AG09309 (cell line): Measurements from ENCODE around the gene SLC12A9.

ENCODE experiments used
- DNase-seq: peaks from one replicate; pipeline ENCODE4 v3.0.0-alpha.2; 2010; ENCODE audit warnings: low read depth
- H3K4me3 ChIP-seq: 2 replicates; pipeline ENCODE4 v1.5.1; 2011; ENCODE audit warnings: mild to moderate bottlenecking, low read depth, low read length, moderate library complexity; ENCODE audit not compliant: control insufficient read depth
- TF ChIP-seq, protein P1 (sequence below): IDR thresholded peaks from 2 replicates; pipeline ENCODE4 v1.5.1; 2011; ENCODE audit warnings: mild to moderate bottlenecking, low read depth, low read length, inconsistent platforms; ENCODE audit not compliant: insufficient read depth, control insufficient read depth; ENCODE audit errors: missing control alignments

The SLC12A9 gene

DNA sequence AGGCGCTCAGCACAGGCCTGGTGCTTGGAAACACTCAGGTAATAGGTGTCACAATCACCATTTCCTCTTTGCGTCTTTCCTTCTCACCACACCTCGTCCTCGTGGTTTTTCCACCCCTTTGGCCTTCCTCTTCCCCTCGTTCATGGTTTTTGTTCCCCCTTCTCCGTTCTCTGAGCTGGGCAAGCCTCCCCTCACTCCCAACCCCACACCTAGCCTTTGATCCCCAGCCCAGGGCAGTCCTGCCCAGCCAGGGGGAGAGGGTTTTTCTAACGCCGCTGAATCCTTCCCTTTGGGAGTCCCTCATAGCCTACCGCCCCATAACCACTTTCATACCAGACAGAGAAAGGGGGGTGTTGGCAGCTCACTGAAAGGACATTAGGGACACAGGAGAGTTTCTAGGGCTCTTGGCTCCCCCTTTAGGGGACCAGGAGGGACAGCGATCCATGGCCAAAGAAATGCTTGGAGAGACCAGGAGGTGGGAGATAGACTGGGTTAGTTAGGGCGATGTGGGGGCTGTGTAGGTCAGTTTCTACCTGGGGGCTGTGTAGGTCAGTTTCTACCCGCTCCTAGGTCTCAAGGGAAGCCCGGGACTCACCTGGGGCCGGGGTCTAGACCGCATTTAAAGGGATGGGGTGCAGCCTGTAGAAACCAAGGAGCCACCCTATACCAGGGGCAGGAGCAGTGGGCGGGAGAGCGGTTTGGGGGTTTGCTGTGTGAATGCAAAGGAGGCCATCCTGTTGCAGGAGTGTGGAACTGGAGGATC lies 26.6 kb upstream of the SLC12A9 start:
- DNase-seq: peak; percentile 25
- peak overlapping the region; percentile 93 for H3K4me3 ChIP-seq
- TF ChIP-seq, protein P1, sequence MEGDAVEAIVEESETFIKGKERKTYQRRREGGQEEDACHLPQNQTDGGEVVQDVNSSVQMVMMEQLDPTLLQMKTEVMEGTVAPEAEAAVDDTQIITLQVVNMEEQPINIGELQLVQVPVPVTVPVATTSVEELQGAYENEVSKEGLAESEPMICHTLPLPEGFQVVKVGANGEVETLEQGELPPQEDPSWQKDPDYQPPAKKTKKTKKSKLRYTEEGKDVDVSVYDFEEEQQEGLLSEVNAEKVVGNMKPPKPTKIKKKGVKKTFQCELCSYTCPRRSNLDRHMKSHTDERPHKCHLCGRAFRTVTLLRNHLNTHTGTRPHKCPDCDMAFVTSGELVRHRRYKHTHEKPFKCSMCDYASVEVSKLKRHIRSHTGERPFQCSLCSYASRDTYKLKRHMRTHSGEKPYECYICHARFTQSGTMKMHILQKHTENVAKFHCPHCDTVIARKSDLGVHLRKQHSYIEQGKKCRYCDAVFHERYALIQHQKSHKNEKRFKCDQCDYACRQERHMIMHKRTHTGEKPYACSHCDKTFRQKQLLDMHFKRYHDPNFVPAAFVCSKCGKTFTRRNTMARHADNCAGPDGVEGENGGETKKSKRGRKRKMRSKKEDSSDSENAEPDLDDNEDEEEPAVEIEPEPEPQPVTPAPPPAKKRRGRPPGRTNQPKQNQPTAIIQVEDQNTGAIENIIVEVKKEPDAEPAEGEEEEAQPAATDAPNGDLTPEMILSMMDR: peak; percentile 60

DNA sequence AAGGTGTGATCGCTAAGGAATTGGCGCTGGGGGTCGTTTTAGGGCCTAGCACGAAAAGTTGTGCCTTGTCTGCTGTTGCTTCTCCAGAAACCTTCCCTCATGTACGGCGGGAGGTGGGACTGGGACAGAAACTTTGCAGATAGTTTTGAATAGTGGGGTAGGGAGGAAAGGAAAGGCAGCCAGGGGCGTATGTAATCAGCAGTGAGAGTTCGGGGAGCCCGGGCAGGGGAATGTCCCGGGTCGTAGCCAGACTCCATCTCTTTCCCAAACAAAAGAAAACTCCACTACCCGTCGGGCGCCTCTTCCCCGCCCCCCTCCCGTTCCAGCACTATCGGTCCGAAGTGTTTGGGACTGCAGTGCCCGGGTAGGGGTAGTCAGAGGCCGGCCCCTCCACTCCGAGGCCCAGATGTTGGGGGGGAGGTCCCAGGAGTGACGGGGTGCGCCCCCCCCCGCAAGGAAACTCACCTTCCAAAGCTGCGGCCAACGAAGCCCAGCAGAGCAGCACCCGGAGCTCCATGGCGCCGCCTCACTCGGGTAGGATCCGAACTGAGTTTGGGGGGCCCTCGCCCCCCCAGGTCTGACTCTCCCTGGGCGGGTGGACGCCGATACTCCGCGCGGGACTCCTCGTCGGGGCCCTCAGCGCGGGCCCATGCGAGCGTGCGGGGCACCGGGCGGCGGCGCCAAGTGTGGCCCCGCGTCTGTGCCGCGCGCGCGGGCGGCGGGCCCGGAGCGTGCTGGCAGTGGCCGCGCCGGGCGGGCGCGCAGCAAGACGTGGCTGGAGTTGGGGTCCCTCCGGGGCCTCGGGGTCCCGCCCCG lies 25.8 kb upstream of the SLC12A9 start:
- DNase-seq: no peak
- TF ChIP-seq, protein P1: no peak
- peak overlapping the region; percentile 93 for H3K4me3 ChIP-seq

DNA sequence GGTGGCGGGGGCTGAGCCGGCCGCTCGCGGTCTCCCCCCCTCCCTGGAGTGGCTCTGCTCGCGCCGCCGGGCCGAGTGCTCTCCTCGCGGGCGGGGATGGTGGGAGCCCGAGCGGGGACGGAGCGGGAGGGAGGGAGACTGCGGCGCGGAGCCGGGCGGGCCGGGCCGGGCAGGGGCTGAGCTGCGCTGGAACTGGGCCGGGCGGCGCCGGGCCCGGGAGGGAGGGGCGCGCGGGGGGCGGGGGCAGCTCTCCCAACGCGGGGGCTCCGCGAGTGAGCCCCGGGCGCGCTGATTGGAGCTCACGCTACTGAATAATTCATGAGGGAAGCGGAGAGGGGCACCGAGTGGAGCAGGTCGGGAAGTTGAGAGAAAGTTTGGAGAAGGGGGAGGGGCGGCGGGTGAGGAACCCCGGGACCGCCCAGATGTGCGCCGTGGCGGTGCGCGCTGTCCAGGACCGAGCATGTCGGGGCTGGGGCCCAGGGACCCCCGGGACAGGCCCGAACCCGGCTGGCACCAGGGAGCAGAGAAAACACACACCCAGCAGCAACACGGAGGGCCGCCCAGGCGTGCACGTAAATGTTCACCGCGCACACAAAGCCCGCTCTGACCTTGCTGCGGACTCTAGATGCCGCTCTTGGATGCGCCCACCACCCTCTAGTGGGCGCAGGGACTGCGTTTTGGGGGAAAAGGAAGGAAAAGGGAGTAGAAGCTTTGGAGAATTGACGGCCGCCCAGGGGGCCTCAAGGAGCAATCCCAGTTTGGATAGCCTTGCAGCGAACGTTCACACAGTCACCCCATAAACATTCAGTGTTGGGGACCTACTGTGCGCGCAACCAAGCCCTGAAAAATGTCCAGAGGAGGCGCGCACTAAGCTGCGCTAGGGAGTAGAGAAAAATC lies 24.9 kb upstream of the SLC12A9 start, which contains the start of gene EPHB4:
EPHB4 (minus strand) TSS at position 194 of the 897 bp plus-strand sequence. CDS start 493 bp downstream, outside the sequence.
- no peak for DNase-seq
- peak within 1 kb of the TSS; percentile 93 for H3K4me3 ChIP-seq
- TF ChIP-seq, protein P1: peak; percentile 54

DNA sequence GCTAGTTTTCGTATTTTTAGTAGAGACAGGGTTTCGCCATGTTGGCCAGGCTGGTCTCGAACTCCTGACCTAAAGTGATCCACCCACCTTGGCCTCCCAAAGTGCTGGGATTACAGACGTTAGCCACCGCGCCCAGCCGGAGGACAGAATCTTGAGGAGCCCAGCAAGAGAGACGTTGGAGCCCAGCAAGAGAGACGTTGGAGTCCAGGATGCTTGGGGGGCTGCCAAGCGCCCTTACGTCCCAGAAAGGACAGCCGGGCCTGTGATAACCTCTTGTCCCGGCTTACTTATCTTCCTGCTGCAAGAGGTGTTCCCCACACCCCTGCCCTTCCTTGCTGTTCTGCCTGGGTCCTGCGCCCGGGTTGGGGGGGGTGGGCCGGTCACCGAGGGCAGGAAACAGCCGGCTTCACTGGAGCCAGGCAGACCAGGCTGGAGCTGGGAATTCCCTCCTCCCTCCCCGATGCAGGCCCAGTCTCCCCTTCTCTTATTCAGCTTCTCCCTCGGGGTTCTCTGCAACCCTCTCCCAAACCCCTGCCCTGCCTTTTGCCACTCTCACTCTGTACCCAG lies 23.3 kb upstream of the SLC12A9 start:
- no peak overlapping the region for H3K4me3 ChIP-seq
- no peak for DNase-seq
- TF ChIP-seq, protein P1: no peak

DNA sequence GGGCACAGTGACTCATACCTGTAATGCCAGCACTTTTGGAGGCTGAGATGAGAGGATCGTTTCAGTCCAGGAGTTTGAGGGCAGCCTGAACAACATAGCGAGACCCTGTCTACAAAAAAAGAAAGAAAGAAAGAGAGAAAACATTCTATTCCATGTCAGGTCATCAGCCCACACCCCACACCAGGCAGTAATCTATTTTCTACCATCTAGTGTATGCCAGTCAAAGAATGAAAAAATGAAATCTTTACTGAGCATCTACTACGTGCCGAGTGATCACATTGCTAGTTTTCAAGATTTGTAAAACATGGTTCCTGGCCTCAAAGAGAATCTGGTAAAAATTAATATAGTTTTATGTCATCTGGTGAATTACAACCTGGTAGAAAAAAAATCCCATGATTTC lies 22.1 kb upstream of the SLC12A9 start:
- TF ChIP-seq, protein P1: no peak
- no peak for DNase-seq
- H3K4me3 ChIP-seq: no peak overlapping the region

DNA sequence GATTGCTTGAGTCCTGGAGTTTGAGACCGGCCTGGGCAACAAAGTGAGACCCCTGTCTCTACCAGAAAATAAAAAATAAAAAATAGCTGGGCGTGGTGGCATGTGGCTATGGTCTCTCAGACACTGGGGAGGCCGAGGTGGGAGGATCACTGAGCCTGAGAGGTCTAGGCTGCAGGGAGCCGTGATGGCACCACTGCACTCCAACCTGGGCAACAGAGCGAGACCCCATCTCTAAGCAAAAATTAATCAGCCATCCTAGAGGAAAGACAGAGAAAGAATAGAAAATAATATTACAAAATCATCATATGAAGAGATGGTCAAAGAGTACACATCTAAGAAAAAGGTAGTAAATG lies 20.3 kb upstream of the SLC12A9 start:
- DNase-seq: no peak
- TF ChIP-seq, protein P1: no peak
- no peak overlapping the region for H3K4me3 ChIP-seq
